ENCODE results near the gene LY86. TPM values are rescaled to one million over a fixed set of nuclear protein-coding genes. Genes with fewer than 3 reads are reported as not detected.

LY86 gene
- total RNA-seq, 1 experiment from 2014 or later, result not detected

GRCh38 chr6:6694825-6695624 is 106.5 kb downstream of the LY86 start:
- Histone ChIP-seq H3K4me3 (no peak overlapping the region), H3K27me3 (no peaks in the 10 kb centered on the region), H3K9me3 (peaks cover 9% of the 10 kb centered on the region), H3K36me3 (no peaks in the 10 kb centered on the region)
- DNase-seq, result no peak

DNA sequence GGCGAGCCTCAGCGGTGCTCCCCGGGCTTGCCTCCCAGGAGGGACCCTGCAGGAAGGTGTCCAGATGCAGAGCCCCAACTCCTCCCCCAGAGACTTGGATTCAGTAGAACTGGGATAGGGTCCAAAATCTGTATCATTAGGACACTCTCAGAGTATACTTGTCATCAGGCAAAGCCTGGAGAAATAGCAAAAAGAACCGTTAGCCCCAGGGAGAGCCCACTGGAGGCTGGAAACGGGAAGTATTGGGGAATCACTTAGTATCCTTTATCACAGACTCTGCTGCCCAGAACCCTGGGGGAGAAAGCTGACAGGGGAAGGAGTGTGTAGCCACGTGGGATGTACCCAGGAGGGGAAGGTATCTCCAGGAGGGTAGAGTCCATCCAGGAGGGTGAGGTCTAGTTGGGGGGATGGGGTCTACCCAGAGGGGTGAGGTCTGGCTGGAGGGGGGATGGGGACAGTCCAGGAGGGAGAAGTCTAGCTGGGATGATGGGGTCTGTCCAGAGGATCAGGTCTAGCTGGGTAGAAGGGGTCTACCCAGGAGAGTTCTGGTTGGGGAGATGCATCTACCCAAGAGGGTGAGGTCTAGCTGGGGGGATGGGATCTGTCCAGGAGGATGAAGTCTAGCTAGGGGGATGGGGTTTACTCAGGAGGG is 107.2 kb downstream of the LY86 start:
- no peaks in the 10 kb centered on the region for H3K36me3 ChIP-seq
- no peak for DNase-seq
- H3K4me3 ChIP-seq, result no peak overlapping the region
- peaks cover 7% of the 10 kb centered on the region for H3K9me3 ChIP-seq
- no peaks in the 10 kb centered on the region for H3K27me3 ChIP-seq

GRCh38 chr6:6696867-6697531 is 108.5 kb downstream of the LY86 start:
- Histone ChIP-seq H3K36me3 (no peaks in the 10 kb centered on the region), H3K27me3 (no peaks in the 10 kb centered on the region), H3K4me3 (no peak overlapping the region), H3K9me3 (no peaks in the 10 kb centered on the region)
- peak; percentile 88 for DNase-seq

- Histone ChIP-seq H3K4me3 (no peak overlapping the region), H3K27me3 (no peaks in the 10 kb centered on the region), H3K9me3 (no peaks in the 10 kb centered on the region)
These were observed 109.1 kb downstream of the LY86 start for GRCh38 chr6:6697620-6698019.

DNA sequence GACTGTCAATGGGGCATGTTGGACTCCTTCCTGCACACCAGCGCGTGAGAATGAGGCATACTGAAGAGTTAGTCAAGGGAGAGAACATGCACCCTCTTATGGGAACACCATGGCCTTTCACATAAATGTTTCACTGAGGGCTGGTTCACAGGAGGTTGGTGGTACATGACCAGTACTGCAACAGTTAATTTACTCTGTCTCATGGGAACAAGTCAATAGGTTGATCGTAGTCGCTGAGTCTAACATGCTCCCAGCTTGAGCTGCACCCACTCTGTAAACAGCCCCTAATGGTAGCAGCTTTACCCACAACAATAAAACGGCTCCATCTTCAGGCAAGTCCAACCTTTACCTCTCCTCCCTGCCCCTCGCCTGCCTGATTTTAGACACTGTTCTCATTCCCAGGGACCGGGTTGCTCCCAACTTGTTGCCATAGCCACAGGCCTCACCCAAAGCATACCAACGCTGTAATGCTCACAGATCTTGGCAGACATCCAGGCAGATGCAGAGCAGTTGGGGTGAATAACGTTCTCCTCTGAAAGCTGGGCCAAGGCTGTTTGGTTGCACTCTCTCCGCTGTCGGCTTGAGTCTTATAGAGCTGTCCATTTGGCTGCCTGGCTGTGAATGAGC is 111.3 kb downstream of the LY86 start:
- Histone ChIP-seq H3K9me3 (no peaks in the 10 kb centered on the region), H3K27me3 (no peaks in the 10 kb centered on the region), H3K36me3 (no peaks in the 10 kb centered on the region), H3K4me3 (no peak overlapping the region)
- peak; percentile 100 for DNase-seq

More at GRCh38 chr6:6697620-6698019, 109.1 kb downstream of the LY86 start:
- H3K36me3 ChIP-seq, result no peaks in the 10 kb centered on the region
- no peak for DNase-seq

DNA sequence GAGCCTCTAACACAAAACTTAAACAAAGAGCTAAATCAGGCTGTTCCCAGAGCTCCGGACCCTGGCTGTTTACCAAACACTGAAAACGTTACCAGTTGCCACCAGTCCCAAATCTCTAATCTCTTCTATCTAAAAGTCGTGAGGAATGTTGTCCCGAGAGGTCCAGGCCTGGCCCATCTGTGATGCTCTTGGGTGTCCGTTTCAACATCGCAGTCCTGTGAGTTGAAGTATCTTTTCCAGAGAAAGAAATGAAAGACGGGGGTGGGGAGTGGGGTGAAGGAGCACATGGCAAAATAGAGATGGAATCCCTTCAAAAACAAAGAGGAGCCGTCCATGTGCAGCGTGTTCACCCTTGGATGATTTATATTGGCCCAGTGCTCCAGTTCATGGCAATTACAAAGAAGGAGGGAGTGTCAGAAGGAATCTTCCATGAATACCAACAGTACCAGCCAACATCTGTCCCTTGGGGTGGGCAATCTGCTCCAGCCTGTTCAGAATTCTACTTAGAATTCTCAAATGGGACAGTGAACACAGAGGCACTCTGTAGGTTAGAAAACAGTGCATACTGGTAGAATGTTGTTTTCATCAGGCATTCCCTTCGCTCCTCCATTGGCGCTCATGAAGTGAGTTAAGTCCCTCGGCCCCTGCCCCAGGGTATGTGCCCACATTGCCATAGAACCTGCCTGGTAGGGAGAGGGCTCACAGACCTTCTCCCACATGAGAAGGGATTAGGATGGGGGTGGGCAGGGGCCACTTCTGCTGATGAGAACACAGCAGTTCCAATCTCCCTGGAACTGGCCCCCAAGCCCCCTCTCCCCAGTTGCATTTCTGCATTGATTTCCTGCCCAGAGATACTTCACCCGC is 112.1 kb downstream of the LY86 start:
- no peaks in the 10 kb centered on the region for H3K27me3 ChIP-seq
- no peak for DNase-seq
- no peaks in the 10 kb centered on the region for H3K36me3 ChIP-seq
- no peaks in the 10 kb centered on the region for H3K9me3 ChIP-seq
- no peak overlapping the region for H3K4me3 ChIP-seq

- no peaks in the 10 kb centered on the region for H3K9me3 ChIP-seq
- H3K27me3 ChIP-seq, result no peaks in the 10 kb centered on the region
- H3K36me3 ChIP-seq, result no peaks in the 10 kb centered on the region
- no peak overlapping the region for H3K4me3 ChIP-seq
- DNase-seq, result no peak
These were observed 113.3 kb downstream of the LY86 start for GRCh38 chr6:6701864-6702263.

- no peak for DNase-seq
- H3K9me3 ChIP-seq, result no peaks in the 10 kb centered on the region
- H3K27me3 ChIP-seq, result no peaks in the 10 kb centered on the region
- H3K36me3 ChIP-seq, result no peaks in the 10 kb centered on the region
- H3K4me3 ChIP-seq, result no peak overlapping the region
These were observed 115.2 kb downstream of the LY86 start for GRCh38 chr6:6703699-6704098.
